GM23248 (cell line): ENCODE data around the gene CAMSAP2.

ENCODE experiments used
- EZH2 ChIP-seq: fragments of 200-600 bp; sonication (generic); IDR thresholded peaks from 2 replicates; pipeline ENCODE4 v1.6.1; 2018; ENCODE audit warnings: antibody characterized with exemption, mild to moderate bottlenecking; ENCODE audit not compliant: insufficient read depth, poor library complexity, severe bottlenecking
- EZH2phosphoT487 ChIP-seq: fragments of 200-600 bp; sonication (generic); IDR thresholded peaks from 2 replicates; pipeline ENCODE4 v1.6.1; 2018; ENCODE audit warnings: antibody characterized with exemption, moderate library complexity, mild to moderate bottlenecking, low read depth; ENCODE audit not compliant: insufficient read depth

DNA sequence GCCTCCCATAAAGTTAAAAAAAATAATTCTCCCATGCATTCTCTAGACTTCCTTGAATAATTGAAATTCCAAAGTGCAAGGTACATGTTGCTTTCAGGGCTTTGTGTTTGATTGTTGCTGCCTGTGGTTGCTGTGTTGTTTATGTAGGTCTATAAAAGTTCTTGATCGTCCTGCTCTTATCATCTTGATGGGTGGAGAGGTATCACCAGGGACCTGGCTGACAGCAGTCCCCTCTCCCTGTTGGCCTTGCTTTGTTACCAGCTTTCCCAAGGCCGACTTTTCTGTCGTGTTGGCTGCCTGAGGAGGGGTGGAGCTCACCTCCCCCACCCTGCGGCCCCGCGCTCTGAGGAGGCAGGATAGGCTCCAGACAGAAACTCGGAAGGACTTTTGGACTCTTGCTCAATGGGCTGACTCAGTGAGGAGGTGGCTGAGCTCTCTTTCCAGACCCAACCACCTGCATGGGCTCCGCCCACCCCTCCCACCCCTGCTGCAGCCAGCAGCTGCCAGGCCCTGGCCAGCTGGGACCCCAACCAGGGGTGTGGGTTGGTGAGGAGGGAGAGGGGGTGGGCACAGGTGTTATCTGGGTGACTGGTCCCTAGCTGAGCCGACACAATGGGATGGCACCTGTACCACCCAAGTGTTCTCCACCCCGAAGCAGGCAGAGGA lies 158.0 kb downstream of the CAMSAP2 start:
- no peak for TF ChIP-seq EZH2phosphoT487
- no peak for TF ChIP-seq EZH2
